ENCODE data around the gene SLBP.

SLBP gene

DNA sequence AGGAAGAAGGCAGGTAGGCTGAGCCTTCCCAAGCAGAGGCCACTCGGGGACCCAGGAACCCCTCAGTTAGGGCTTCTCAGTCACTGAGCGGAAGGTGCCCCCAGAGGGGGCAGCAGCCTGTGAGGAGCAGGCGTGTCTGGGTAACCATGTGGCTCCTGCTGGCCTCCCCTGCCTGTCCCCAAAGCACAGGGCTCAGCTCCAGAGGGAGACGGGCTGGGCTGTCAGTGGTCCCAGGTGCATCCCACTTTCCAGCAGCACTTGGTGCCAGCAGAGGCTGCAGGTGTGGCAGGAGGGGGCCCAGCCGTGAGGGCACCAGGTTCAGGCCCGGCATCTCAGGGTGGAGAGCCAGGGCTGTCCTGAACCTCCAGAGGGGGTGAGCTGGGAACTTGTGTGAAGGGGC, 31.9 kb upstream of the SLBP start:
- DNase-seq (ENCODE audit: insufficient read length, low spot score), result no peak
- TF ChIP-seq, protein P1, sequence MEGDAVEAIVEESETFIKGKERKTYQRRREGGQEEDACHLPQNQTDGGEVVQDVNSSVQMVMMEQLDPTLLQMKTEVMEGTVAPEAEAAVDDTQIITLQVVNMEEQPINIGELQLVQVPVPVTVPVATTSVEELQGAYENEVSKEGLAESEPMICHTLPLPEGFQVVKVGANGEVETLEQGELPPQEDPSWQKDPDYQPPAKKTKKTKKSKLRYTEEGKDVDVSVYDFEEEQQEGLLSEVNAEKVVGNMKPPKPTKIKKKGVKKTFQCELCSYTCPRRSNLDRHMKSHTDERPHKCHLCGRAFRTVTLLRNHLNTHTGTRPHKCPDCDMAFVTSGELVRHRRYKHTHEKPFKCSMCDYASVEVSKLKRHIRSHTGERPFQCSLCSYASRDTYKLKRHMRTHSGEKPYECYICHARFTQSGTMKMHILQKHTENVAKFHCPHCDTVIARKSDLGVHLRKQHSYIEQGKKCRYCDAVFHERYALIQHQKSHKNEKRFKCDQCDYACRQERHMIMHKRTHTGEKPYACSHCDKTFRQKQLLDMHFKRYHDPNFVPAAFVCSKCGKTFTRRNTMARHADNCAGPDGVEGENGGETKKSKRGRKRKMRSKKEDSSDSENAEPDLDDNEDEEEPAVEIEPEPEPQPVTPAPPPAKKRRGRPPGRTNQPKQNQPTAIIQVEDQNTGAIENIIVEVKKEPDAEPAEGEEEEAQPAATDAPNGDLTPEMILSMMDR (IDR thresholded peaks at IDR 0.05; ENCODE audit: insufficient read depth, missing control alignments), result no peak
- no peak for FAIRE-seq

DNA sequence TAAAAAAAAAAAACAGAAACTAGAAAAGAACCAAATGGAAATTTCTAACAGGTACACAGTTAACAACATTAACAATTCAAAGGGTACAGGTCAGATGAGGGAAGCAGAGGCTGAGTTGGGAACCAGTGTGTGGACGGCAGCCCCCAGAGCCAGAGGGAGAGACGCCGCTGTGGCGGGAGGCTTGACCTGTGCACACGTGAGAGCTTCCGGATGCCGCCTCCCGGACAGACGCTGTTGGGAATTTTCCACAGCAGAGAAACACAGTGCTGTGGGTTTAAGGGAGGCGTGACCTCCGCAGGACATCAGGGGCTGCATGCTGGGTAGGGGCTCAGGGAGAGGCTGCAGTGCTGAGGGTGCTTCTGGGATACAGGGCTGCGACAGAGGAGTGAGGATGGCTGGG, 31.4 kb upstream of the SLBP start:
- TF ChIP-seq, protein P1 (IDR thresholded peaks at IDR 0.05; ENCODE audit: insufficient read depth, missing control alignments), result no peak
- FAIRE-seq, result no peak
- DNase-seq (ENCODE audit: insufficient read length, low spot score), result no peak

DNA sequence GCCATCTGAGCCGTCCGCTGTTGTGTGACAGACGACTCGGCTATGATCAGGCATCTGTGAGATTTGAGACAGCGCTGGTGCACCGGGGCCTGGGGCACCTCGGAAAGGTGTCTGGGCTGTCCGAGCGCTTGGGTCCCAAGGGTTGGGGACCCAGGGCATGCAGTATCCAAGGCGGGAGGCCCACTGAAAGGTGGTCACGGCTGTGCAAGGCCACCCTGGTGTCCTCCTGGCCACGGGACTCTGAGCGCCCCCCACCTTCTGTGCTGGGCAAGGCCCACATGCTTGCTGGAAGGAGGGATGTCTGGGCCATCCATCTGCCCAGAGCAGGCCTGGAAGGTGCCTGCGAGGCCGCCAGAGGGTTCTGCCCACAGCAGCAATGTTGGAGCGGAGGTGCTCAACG, 29.1 kb upstream of the SLBP start:
- DNase-seq (ENCODE audit: insufficient read length, low spot score), result no peak
- FAIRE-seq, result no peak
- TF ChIP-seq, protein P1 (IDR thresholded peaks at IDR 0.05; ENCODE audit: insufficient read depth, missing control alignments), result no peak

DNA sequence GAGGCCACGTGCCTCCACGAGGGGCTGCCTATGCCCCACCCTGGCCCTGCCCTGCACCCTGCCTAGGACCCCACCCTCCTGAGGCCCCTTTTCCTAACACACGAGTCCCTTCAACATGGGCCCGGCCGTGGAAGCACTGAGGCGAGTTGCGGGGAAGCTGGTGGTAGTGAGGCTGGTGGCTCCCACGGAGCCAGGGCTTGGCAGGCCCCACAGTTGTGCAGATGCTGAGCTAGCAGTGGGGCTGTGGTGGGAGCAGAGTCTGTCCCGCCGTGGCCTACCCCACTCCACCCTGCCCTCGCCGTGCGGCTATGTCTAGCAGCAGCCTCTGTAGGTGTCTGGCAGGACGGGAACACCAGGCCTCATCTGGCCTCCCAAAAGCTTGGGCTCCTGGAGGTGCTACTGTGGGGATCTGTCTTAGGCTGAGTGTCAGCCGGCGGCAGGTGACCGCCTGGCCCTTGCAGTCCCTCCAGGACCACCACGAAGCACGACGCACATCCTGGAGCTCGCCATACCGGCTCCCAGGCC, 28.0 kb upstream of the SLBP start:
- FAIRE-seq, result no peak
- DNase-seq (ENCODE audit: insufficient read length, low spot score), result no peak
- TF ChIP-seq, protein P1 (IDR thresholded peaks at IDR 0.05; ENCODE audit: insufficient read depth, missing control alignments), result no peak

DNA sequence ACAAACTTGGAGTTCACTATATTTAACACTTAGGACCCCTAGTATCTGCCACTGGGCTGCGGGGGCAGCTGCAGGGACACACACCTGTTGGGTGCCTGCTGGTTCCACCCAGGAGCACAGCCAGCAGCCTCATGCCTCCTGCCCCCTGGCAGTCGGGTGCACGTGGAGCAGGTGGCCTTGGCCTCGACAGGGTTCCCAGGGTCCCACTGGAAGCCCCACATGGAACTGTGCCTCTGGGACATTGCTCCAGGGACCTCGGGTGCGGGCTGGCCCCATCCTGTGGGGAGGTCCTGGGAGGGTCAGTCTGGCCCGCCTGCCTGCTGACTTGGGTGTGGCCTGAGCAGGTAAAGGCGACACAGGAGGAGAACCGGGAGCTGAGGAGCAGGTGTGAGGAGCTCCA, 27.2 kb upstream of the SLBP start:
- TF ChIP-seq, protein P1 (IDR thresholded peaks at IDR 0.05; ENCODE audit: insufficient read depth, missing control alignments), result no peak
- no peak for DNase-seq (ENCODE audit: insufficient read length, low spot score)
- no peak for FAIRE-seq

DNA sequence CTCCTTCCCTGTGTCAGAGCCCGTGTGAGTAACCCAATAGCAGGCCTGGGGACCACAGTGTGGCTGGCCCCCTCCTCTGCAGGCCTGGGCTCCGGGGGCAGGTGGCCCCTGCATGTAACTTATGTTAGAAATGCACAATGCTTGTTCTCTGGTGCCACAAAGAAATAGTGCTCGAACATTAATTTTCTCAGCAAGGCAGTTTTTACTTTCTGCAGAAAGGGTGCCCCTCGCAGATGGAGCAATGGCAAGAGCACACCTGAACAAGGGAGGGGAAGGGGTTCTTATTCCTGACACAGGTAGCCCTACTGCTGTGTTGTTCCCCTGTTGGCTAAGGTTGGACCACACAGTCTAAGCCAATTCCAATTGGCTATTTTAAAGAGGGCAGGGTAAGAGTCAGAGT, 26.3 kb upstream of the SLBP start:
- TF ChIP-seq, protein P1 (IDR thresholded peaks at IDR 0.05; ENCODE audit: insufficient read depth, missing control alignments), result no peak
- FAIRE-seq (no peak), DNase-seq (ENCODE audit: insufficient read length, low spot score) (no peak)

DNA sequence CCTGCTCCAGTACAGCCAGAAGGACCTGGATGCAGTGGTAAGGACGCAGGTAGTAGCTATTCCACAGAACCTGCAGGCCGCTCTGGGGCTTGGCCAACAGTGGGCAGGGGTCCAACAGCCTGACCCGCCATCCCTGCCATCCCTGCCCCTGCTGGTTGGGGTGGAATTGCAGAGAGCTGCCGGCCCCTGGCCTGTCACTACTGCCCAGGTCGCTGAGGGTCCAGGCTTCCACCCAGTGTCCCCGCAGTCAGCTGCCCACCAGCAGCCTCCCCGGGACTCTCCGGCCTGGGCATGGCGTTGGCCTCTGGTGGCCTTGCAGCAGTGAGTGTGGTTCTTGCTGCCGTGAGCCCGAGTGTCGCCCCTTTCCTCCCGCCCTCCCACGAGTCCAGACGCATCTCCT, 25.5 kb upstream of the SLBP start:
- FAIRE-seq (no peak), DNase-seq (ENCODE audit: insufficient read length, low spot score) (no peak)
- TF ChIP-seq, protein P1 (IDR thresholded peaks at IDR 0.05; ENCODE audit: insufficient read depth, missing control alignments), result no peak
